ENCODE results near the gene DGKQ.

DGKQ gene

GRCh38 chr4:972651-973424, 531 bp downstream of the DGKQ start:
- no peak for DNase-seq

- DNase-seq = no peak
Observed at GRCh38 chr4:971666-972500, 1.5 kb downstream of the DGKQ start.

- no peak for DNase-seq
Observed at GRCh38 chr4:970854-971520, 2.4 kb downstream of the DGKQ start.

GRCh38 chr4:970046-970745, 3.2 kb downstream of the DGKQ start:
- no peak for DNase-seq

GRCh38 chr4:968621-969394, 4.6 kb downstream of the DGKQ start:
- no peak for DNase-seq

GRCh38 chr4:968221-968620, 5.1 kb downstream of the DGKQ start:
- no peak for DNase-seq

- no peak for DNase-seq
Observed at GRCh38 chr4:967113-968104, 6.0 kb downstream of the DGKQ start.

GRCh38 chr4:966266-967112, 6.9 kb downstream of the DGKQ start:
- no peak for DNase-seq

- DNase-seq = no peak
Observed at GRCh38 chr4:965766-966134, 7.6 kb downstream of the DGKQ start.

- no peak for DNase-seq
Observed at GRCh38 chr4:965048-965765, 8.2 kb downstream of the DGKQ start.

- no peak for DNase-seq
Observed at GRCh38 chr4:964346-965025, 8.9 kb downstream of the DGKQ start.

- no peak for DNase-seq
Observed at GRCh38 chr4:963276-964225, 9.8 kb downstream of the DGKQ start.

GRCh38 chr4:962231-963208, 10.8 kb downstream of the DGKQ start:
- peak; percentile 89 for DNase-seq

GRCh38 chr4:961351-962230, 11.8 kb downstream of the DGKQ start:
- DNase-seq = no peak
